SK-N-SH (cell line): Measurements from ENCODE around the gene C12orf57. TPM values are rescaled to one million over a fixed set of nuclear protein-coding genes. Genes with fewer than 3 reads are reported as not detected.

ENCODE experiments used
- CTCF ChIA-PET: fragments of 300-600, 350-600 bp; formaldehyde crosslinking; extraction: SDS; loops from one replicate; lab custom pipeline; 2021; lab: Yijun Ruan, JAX
- POLR2A ChIA-PET: fragments of 350-600 bp; sonication (Branson Sonifier 250); formaldehyde crosslinking; extraction: SDS; loops from one replicate; lab custom pipeline; 2020; ENCODE audit warnings: antibody characterized with exemption, inconsistent platforms; lab: Yijun Ruan, JAX
- DNase-seq: peaks from one replicate; pipeline ENCODE4 v3.0.0; 2012
- H2AFZ ChIP-seq: fragments of 200-600 bp; sonication (generic); 2 replicates; pipeline ENCODE4 v1.8.1; 2016; ENCODE audit warnings: antibody characterized with exemption, mild to moderate bottlenecking, low read depth
- H3F3A ChIP-seq: fragments of 200-600 bp; sonication (generic); replicated peaks from 2 replicates; pipeline ENCODE3; 2016; ENCODE audit warnings: antibody characterized with exemption, mild to moderate bottlenecking; ENCODE audit not compliant: insufficient read depth
- H3K27ac ChIP-seq, 2 experiments: fragments of 200-500 bp in 1 of 2; fragments of 200-600 bp in 1 of 2; sonication (Bioruptor generic) in 1 of 2; sonication (generic), shearing (Covaris generic) in 1 of 2; 2 replicates each; pipeline versions ENCODE4 v1.5.1 to v1.6.1; 2014 to 2016; ENCODE audit warnings: low read depth in 2 of 2, inconsistent platforms in 1 of 2, low read length in 1 of 2, mild to moderate bottlenecking in 1 of 2, mixed read lengths in 1 of 2
- H3K27me3 ChIP-seq: fragments of 200-600 bp; sonication (generic), shearing (Covaris generic); 2 replicates; pipeline ENCODE4 v1.6.1; 2016; ENCODE audit warnings: mixed run types; ENCODE audit not compliant: insufficient read depth
- H3K36me3 ChIP-seq, 2 experiments: fragments of 200-500 bp in 1 of 2; fragments of 200-600 bp in 1 of 2; sonication (Bioruptor generic) in 1 of 2; sonication (generic) in 1 of 2; replicated peaks in 1 of 2; 2 replicates each; pipeline versions ENCODE3 to v1.5.1; 2014 to 2016; ENCODE audit warnings: low read length in 1 of 2, mild to moderate bottlenecking in 1 of 2; ENCODE audit not compliant: insufficient read depth in 2 of 2, control insufficient read depth in 1 of 2
- H3K4me1 ChIP-seq, 2 experiments: fragments of 200-500 bp in 1 of 2; fragments of 200-600 bp in 1 of 2; sonication (Bioruptor generic) in 1 of 2; sonication (generic), shearing (Covaris generic) in 1 of 2; 2 replicates each; pipeline versions ENCODE4 v1.5.1 to v1.6.1; 2014 to 2016; ENCODE audit warnings: low read depth in 1 of 2, low read length in 1 of 2, mixed run types in 1 of 2; ENCODE audit not compliant: insufficient read depth in 2 of 2, control insufficient read depth in 1 of 2
- H3K4me2 ChIP-seq: fragments of 200-600 bp; sonication (generic), shearing (Covaris generic); 2 replicates; pipeline ENCODE4 v1.6.1; 2017; ENCODE audit warnings: mixed run types
- H3K4me3 ChIP-seq, 2 experiments: fragments of 200-500 bp in 1 of 2; fragments of 200-600 bp in 1 of 2; sonication (Bioruptor generic) in 1 of 2; sonication (generic), shearing (Covaris generic) in 1 of 2; 2 replicates each; pipeline versions ENCODE4 v1.5.1 to v1.8.1; 2014 to 2016; ENCODE audit warnings: low read depth in 2 of 2, inconsistent platforms in 1 of 2, low read length in 1 of 2, mild to moderate bottlenecking in 1 of 2, mixed read lengths in 1 of 2, moderate library complexity in 1 of 2
- H3K79me2 ChIP-seq: fragments of 200-600 bp; sonication (generic); 2 replicates; pipeline ENCODE4 v1.8.1; 2017; ENCODE audit warnings: mild to moderate bottlenecking; ENCODE audit not compliant: insufficient read depth
- H3K9ac ChIP-seq: fragments of 200-600 bp; sonication (generic); 2 replicates; pipeline ENCODE4 v1.6.1; 2017; ENCODE audit warnings: mixed run types
- H3K9me2 ChIP-seq: fragments of 200-600 bp; sonication (generic); 2 replicates; pipeline ENCODE4 v1.6.1; 2017; ENCODE audit warnings: mixed run types
- H3K9me3 ChIP-seq: fragments of 200-600 bp; sonication (generic); 2 replicates; pipeline ENCODE4 v1.6.1; 2017; ENCODE audit warnings: mixed run types, mild to moderate bottlenecking, moderate library complexity
- H4K20me1 ChIP-seq: fragments of 200-600 bp; sonication (generic); 2 replicates; pipeline ENCODE4 v1.6.1; 2017; ENCODE audit warnings: mild to moderate bottlenecking, mixed run types; ENCODE audit not compliant: insufficient read depth
- CHD2 ChIP-seq: fragments of 150-350 bp; IDR thresholded peaks from 2 replicates; pipeline ENCODE4 v1.6.1; 2018; ENCODE audit warnings: low read length; ENCODE audit not compliant: partially characterized antibody
- GATA2 ChIP-seq: sonication (generic); formaldehyde crosslinking; IDR thresholded peaks from 2 replicates; pipeline ENCODE4 v1.5.0; 2020; ENCODE audit warnings: mild to moderate bottlenecking, missing genetic modification reagents
- IRF3 ChIP-seq: fragments of 150-350 bp; IDR thresholded peaks from 2 replicates; pipeline ENCODE4 v1.6.1; 2016; ENCODE audit warnings: mild to moderate bottlenecking, low read depth, low read length
- MAX ChIP-seq: IDR thresholded peaks from 2 replicates; pipeline ENCODE4 v1.4.0; 2012; ENCODE audit warnings: low read depth
- POLR2AphosphoS5 ChIP-seq: IDR thresholded peaks from 2 replicates; pipeline ENCODE4 v1.6.1; 2012; ENCODE audit warnings: low read depth, low read length
- REST ChIP-seq: IDR thresholded peaks from 2 replicates; pipeline ENCODE4 v1.6.1; 2012; ENCODE audit warnings: mild to moderate bottlenecking, low read depth, low read length, moderate library complexity
- RXRA ChIP-seq: IDR thresholded peaks from 2 replicates; pipeline ENCODE4 v1.4.0; 2012; ENCODE audit warnings: low read depth, mild to moderate bottlenecking, borderline replicate concordance
- SMC3 ChIP-seq: IDR thresholded peaks from 2 replicates; pipeline ENCODE4 v1.6.1; 2012; ENCODE audit warnings: low read depth, low read length, improper control_type of control experiment
- ZBTB33 ChIP-seq: IDR thresholded peaks from 2 replicates; pipeline ENCODE4 v1.4.0; 2012; ENCODE audit warnings: low read depth, borderline replicate concordance
- WGBS: methylation state at CpG from one replicate; pipeline ENCODE4 v1.1.6; 2017; ENCODE audit warnings: low lambda C conversion rate; 5-methylcytosine and 5-hydroxymethylcytosine counted together
- polyA plus RNA-seq, 3 experiments: library from polyadenylated mRNA; depleted of rRNA; stranded (reverse); fragments of >200 nt; gene quantifications; 2 replicates each; pipeline ENCODE4 v1.2.3, GENCODE V29; 2012

The C12orf57 gene
- polyA plus RNA-seq, 1 of the 3 experiments (the other 2 are of a cell fraction) = 659 TPM

- no peaks in the 10 kb centered on the region for H3K27me3 ChIP-seq
- H4K20me1 ChIP-seq = no peaks in the 10 kb centered on the region
- no peak overlapping the region for H3K27ac ChIP-seq
- H3K9me3 ChIP-seq = no peaks in the 10 kb centered on the region
- no peaks in the 10 kb centered on the region for H3K79me2 ChIP-seq
- peaks cover 13% of the 10 kb centered on the region for H3F3A ChIP-seq
- no peak overlapping the region for H2AFZ ChIP-seq
- no peak overlapping the region for H3K4me3 ChIP-seq
- TF ChIP-seq SMC3 (no peak), CHD2 (no peak), ZBTB33 (no peak), IRF3 (no peak), REST (no peak)
- ChIA-PET CTCF (interaction anchor here (4.6 kb wide), 1 partner anchor 26 kb away, joined by 122 read pairs; the partner anchor contains the start of genes SPSB2 and TPI1), POLR2A (interaction anchor here (1.1 kb wide), 1 partner anchor 49 kb away, joined by 3 read pairs; the partner anchor contains the start of genes C12orf57 and RNU7-1)
- H3K4me1 ChIP-seq = peaks cover 6 to 9% of the 10 kb centered on the region in 2 experiments; a peak in 3 of 4 replicates
- H3K9me2 ChIP-seq = no peaks in the 10 kb centered on the region
- H3K4me2 ChIP-seq = no peak overlapping the region
- DNase-seq = no peak
- no peak overlapping the region for H3K9ac ChIP-seq
- no peaks in the 10 kb centered on the region for H3K36me3 ChIP-seq
- WGBS = 83% methylated on average over 3 of the region's 3 CpGs
Measured at GRCh38 chr12:6894321-6894720, 49.5 kb upstream of the C12orf57 start.

GRCh38 chr12:6896846-6897435 is 46.9 kb upstream of the C12orf57 start:
- no peaks in the 10 kb centered on the region for H3K27me3 ChIP-seq
- ChIA-PET POLR2A (no interaction called here), CTCF (interaction anchor here (0.9 to 1.4 kb wide), 2 partner anchors 11 to 344 kb away, joined by 3 read pairs; no protein-coding TSS in a partner anchor)
- H3K4me2 ChIP-seq = no peak overlapping the region
- H4K20me1 ChIP-seq = no peaks in the 10 kb centered on the region
- H3K9ac ChIP-seq = no peak overlapping the region
- TF ChIP-seq RXRA (no peak), REST (no peak), POLR2AphosphoS5 (no peak), MAX (no peak), GATA2 (CRISPR knock-in tag) (no peak), IRF3 (no peak)
- no peak overlapping the region for H3K4me3 ChIP-seq
- no peaks in the 10 kb centered on the region for H3F3A ChIP-seq
- H2AFZ ChIP-seq = no peak overlapping the region
- H3K9me3 ChIP-seq = no peaks in the 10 kb centered on the region
- no peaks in the 10 kb centered on the region for H3K36me3 ChIP-seq
- H3K79me2 ChIP-seq = no peaks in the 10 kb centered on the region
- H3K27ac ChIP-seq = no peak overlapping the region
- no peaks in the 10 kb centered on the region; a peak in 1 of 4 replicates for H3K4me1 ChIP-seq
- no peak for DNase-seq
- H3K9me2 ChIP-seq = no peaks in the 10 kb centered on the region
- 74% methylated on average over 6 of the region's 6 CpGs for WGBS
